Activated CD8-positive, alpha-beta memory T cell treated with anti-CD3 and anti-CD28 coated beads, Interleukin-2, amount 50 U/mL, for 24 hours (primary cell): ENCODE data around the gene MTCH2.
"Not testable (repeated sequence)": the region's sequence is repeated elsewhere in the genome, so short reads cannot be mapped to it uniquely, and the experiment has no call there.

Experiments
- DNase-seq: peaks from one replicate; pipeline ENCODE4 v3.0.0-alpha.2; 2020; ENCODE audit errors: extremely low read depth

The MTCH2 gene

GRCh38 chr11:47636331-47636730, 6.0 kb downstream of the MTCH2 start:
- not testable (repeated sequence) for DNase-seq

- DNase-seq = no peak
These were observed 10.9 kb downstream of the MTCH2 start for GRCh38 chr11:47631473-47631872.

- DNase-seq = no peak
These were observed 14.3 kb downstream of the MTCH2 start for GRCh38 chr11:47628026-47628425.

- DNase-seq = no peak
These were observed 16.1 kb downstream of the MTCH2 start for GRCh38 chr11:47626234-47626633.

- no peak for DNase-seq
These were observed 21.5 kb downstream of the MTCH2 start for GRCh38 chr11:47620836-47621378.

GRCh38 chr11:47617417-47617809, 24.9 kb downstream of the MTCH2 start:
- DNase-seq = no peak

- DNase-seq = no peak
These were observed 25.5 kb downstream of the MTCH2 start for GRCh38 chr11:47616726-47617416.

- DNase-seq = no peak
These were observed 27.1 kb downstream of the MTCH2 start for GRCh38 chr11:47615249-47615648.

GRCh38 chr11:47611348-47611794, 31.0 kb downstream of the MTCH2 start:
- DNase-seq = no peak

- no peak for DNase-seq
These were observed 32.7 kb downstream of the MTCH2 start for GRCh38 chr11:47609675-47610074.

- DNase-seq = no peak
These were observed 35.0 kb downstream of the MTCH2 start for GRCh38 chr11:47607380-47607779.

GRCh38 chr11:47606731-47607130, 35.6 kb downstream of the MTCH2 start:
- no peak for DNase-seq

GRCh38 chr11:47605921-47606320, 36.4 kb downstream of the MTCH2 start:
- no peak for DNase-seq

GRCh38 chr11:47603295-47603694, 39.1 kb downstream of the MTCH2 start:
- no peak for DNase-seq

GRCh38 chr11:47599902-47600301, 42.5 kb downstream of the MTCH2 start:
- no peak for DNase-seq

GRCh38 chr11:47595967-47596366, 46.4 kb downstream of the MTCH2 start:
- no peak for DNase-seq

- DNase-seq = no peak
These were observed 47.3 kb downstream of the MTCH2 start for GRCh38 chr11:47595029-47595428.

- DNase-seq = no peak
These were observed 48.2 kb downstream of the MTCH2 start, which contains the start of gene C1QTNF4 for GRCh38 chr11:47593934-47594855. Gene C1QTNF4, minus strand, starts transcription at chr11:47594411. Its CDS starts 3,601 bp downstream, at chr11:47590810.

GRCh38 chr11:47593492-47593933, 48.8 kb downstream of the MTCH2 start:
- DNase-seq = no peak

GRCh38 chr11:47592970-47593369, 49.4 kb downstream of the MTCH2 start:
- no peak for DNase-seq

- DNase-seq = no peak
These were observed 50.1 kb downstream of the MTCH2 start for GRCh38 chr11:47592251-47592650.

GRCh38 chr11:47591764-47592163, 50.6 kb downstream of the MTCH2 start:
- DNase-seq = no peak
